GM21381 (cell line): ENCODE data around the gene POMZP3.
"Not testable (repeated sequence)": the region's sequence is repeated elsewhere in the genome, so short reads cannot be mapped to it uniquely, and the experiment has no call there.

ENCODE experiments used
- ATAC-seq: cut with Tn5 transposase; IDR thresholded peaks from one replicate; pipeline ENCODE4 v1.9.1; 2021; ENCODE audit warnings: mild to moderate bottlenecking, moderate library complexity; ENCODE audit not compliant: unreplicated experiment

POMZP3 gene

GRCh38 chr7:76588586-76588985 lies 38.5 kb downstream of the POMZP3 start:
- not testable (repeated sequence) for ATAC-seq

- not testable (repeated sequence) for ATAC-seq
Observed at GRCh38 chr7:76586585-76587315, 40.3 kb downstream of the POMZP3 start.

DNA sequence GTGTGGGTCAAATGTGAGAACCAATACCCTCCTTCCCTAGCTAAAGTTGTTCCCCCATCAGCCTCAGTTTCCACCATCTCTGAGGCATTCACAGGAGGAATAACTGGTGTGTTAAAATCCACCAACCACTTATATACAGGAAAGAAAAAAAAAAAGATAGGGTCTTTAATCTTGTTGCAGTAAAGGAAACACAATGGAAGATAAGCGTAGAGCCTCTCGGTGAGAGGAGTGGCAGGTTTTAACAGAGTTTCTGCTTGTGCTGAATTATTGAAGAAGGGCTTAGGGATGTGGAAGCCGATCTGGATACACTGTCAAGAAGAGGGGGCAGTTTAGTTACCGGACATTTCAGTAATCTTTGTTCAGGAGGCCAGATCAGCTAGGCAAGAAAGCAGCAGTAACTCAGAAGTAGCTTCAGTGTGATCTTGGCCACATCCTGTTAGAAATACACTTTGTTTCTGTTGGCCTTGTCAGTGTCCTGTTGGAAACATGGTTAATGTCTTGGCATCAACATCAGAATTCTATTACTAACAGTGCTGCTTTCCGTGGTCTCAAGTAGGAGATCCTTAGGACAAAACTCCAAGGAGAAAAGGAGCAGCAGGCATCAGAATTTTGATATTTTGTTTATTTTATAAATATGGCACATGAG lies 43.3 kb downstream of the POMZP3 start:
- not testable (repeated sequence) for ATAC-seq

GRCh38 chr7:76582848-76583631 lies 44.0 kb downstream of the POMZP3 start:
- not testable (repeated sequence) for ATAC-seq

DNA sequence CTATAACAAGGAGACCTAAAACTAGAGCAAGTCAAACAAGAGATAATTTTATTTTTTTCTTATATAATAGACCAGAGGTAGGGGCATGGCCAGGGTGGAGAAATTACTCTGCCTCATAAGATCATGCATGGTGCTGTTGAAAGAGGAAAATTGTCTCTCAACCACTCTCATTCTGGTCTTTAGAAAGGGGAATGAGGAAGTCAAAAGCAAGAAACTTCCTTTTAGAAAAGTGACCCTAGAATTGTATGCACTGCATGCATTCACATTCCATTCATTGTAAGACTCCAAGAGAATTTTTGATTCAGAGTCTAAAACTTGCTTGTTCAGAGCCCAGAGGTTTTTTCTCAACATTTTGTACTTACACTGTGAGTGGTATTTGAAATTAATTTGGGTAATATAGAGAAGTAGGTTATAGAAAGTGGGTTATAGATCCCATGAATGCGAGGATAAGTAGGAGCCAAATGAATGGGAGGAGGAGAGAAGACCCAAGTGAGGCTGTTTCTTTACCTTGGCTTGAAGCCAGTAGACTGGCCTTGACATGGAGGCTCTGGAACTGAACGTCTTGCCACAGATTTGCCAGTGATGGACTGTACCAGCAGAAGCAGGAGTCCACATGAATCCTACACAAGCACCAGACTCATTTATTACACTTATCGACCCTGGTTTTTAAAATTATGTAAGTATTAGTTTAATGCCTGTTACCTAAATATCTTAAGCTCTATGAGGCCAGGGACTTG lies 51.0 kb downstream of the POMZP3 start:
- not testable (repeated sequence) for ATAC-seq

GRCh38 chr7:76575431-76575830 lies 51.6 kb downstream of the POMZP3 start:
- not testable (repeated sequence) for ATAC-seq

GRCh38 chr7:76572296-76572695 lies 54.8 kb downstream of the POMZP3 start:
- ATAC-seq: not testable (repeated sequence)

- not testable (repeated sequence) for ATAC-seq
Observed at GRCh38 chr7:76570324-76570775, 56.7 kb downstream of the POMZP3 start.

- ATAC-seq: not testable (repeated sequence)
Observed at GRCh38 chr7:76568742-76569141, 58.3 kb downstream of the POMZP3 start.

- not testable (repeated sequence) for ATAC-seq
Observed at GRCh38 chr7:76567753-76568152, 59.3 kb downstream of the POMZP3 start.

- not testable (repeated sequence) for ATAC-seq
Observed at GRCh38 chr7:76567311-76567710, 59.8 kb downstream of the POMZP3 start.

GRCh38 chr7:76565001-76565400 lies 62.1 kb downstream of the POMZP3 start:
- ATAC-seq: not testable (repeated sequence)

DNA sequence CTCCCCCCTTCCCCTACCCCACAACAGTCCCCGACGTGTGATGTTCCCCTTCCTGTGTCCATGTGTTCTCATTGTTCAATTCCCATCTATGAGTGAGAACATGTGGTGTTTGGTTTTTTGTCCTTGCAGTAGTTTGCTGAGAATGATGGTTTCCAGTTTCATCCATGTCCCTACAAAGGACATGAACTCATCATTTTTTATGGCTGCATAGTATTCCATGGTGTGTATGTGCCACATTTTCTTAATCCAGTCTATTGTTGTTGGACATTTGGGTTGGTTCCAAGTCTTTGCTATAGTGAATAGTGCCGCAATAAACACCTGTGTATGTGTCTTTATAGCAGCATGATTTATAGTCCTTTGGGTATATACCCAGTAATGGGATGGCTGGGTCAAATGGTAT lies 65.7 kb downstream of the POMZP3 start:
- ATAC-seq: not testable (repeated sequence)

GRCh38 chr7:76560157-76560556 lies 66.9 kb downstream of the POMZP3 start:
- not testable (repeated sequence) for ATAC-seq
